GM18517 (cell line): Measurements from ENCODE around the gene PSD4.

ENCODE experiments used
- ATAC-seq: cut with Tn5 transposase; IDR thresholded peaks from one replicate; pipeline ENCODE4 v1.9.1; 2021; ENCODE audit warnings: mild to moderate bottlenecking, moderate library complexity; ENCODE audit not compliant: unreplicated experiment

Gene PSD4

GRCh38 chr2:113173542-113174375, at the start of gene PSD4:
Gene PSD4, plus strand, starts transcription at chr2:113173971. Its CDS starts 8,486 bp downstream, at chr2:113182457.
- ATAC-seq: peak; percentile 82

GRCh38 chr2:113124181-113124961, 49.4 kb upstream of the PSD4 start:
- ATAC-seq: no peak

DNA sequence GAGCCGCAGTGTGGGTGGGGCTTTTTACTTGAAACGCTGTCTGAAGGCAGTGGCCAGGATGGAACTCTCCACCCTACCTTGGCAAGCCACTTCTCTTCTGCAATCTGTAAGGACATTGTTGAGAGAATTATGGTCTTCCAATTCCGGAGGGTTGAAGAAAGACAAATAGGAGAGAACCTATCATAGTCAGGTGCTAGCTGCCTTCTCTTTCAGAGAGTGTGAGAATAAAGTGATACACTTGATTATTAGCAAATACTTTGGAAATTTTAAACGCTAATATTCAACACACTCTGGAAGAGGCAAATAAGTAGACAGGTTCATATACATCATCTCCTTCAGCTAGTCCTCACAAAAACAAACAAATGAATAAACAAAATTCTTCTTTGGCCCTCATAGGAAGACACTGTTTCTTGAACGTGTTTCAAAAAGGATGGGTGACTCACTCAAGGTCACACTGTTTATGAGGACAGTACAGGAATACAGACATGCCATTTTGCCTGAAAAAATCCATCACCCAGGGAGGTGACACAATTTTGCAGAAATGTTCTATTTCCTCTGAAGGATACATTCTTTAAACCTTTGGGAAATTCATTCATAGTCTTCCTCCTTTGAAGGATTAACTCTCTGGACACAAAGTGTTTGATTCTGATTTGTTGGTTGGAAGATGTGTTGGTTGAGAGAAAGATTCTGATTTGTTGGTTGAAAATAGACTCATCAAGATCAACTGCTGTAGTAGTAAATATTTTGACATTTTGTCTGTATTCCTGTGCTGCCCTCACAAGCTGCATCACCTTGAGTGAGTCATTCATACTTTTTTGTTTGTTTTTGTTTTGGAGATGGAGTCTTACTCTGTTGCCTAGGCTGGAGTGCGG, 48.6 kb upstream of the PSD4 start:
- ATAC-seq: no peak

- ATAC-seq: no peak
These were observed 46.7 kb upstream of the PSD4 start, which contains the start of gene IL1RN for GRCh38 chr2:113126845-113127645. Gene IL1RN, plus strand, starts transcription at chr2:113127598. Its CDS starts 27 bp downstream, at chr2:113127625.

- ATAC-seq: no peak
These were observed 45.9 kb upstream of the PSD4 start for GRCh38 chr2:113127646-113128570.

- no peak for ATAC-seq
These were observed 44.2 kb upstream of the PSD4 start for GRCh38 chr2:113129519-113130078.

DNA sequence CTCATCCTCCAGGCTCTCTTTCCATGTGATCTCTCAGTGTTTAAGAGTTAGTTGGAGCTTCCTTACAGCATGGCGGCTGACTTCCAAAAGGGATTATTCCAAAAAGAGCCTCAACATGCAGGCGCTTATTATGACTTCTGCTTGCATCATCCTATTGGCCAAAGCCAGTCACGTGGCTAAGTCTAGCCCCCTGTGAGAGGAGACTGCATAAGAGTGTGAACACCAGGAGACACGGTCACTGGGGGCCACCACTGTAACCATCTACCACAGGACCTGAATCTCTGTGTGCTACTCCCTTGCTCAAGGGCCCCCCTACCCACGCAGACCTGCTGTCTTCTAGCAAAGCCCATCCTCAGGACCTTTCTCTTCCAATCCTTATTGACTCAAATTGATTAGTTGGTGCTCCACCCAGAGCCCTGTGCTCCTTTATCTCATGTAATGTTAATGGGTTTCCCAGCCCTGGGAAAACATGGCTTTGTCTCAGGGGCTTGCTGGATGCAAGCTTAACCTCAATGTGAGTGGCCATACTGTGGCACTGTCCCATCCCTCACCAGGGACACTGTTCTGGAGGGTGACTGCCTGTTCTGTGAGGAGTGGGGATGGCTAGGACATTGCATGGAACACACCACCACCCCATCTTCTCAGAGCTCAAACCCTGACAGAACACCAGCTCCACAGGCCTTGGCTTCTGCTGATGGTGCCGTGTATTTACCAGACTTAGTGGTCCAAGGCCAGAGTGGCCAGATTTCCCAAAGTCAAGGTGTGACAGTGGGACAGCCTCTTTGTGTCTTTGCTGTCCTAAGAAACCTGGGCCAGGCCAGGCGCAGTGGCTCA, 42.2 kb upstream of the PSD4 start:
- ATAC-seq: no peak

GRCh38 chr2:113132414-113133021, 41.3 kb upstream of the PSD4 start:
- ATAC-seq: no peak

GRCh38 chr2:113133704-113134598, 39.8 kb upstream of the PSD4 start:
- no peak for ATAC-seq

DNA sequence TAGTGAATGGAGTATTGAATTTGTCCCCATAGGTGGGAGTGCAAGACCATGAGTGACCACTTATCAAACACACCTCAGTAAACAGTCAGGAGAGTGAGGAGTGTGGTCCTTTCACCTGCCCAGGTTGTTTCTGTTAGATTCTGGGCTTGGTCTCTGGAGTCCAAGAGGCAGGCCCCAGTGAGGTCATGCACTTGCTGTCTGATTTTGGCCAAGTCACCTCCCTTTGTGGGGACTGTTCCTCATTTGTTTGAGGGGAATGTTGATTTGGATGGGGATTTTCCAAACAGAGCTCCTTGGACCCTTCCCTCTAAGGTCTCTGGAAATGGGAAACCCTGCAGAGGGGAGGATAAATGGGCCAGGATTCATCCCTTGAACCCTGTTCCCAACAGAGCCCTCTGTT, 39.1 kb upstream of the PSD4 start:
- ATAC-seq: no peak

GRCh38 chr2:113135317-113135716, 38.5 kb upstream of the PSD4 start:
- ATAC-seq: no peak

- ATAC-seq: no peak
These were observed 36.7 kb upstream of the PSD4 start for GRCh38 chr2:113136828-113137775.

- ATAC-seq: no peak
These were observed 35.9 kb upstream of the PSD4 start for GRCh38 chr2:113137827-113138226.

DNA sequence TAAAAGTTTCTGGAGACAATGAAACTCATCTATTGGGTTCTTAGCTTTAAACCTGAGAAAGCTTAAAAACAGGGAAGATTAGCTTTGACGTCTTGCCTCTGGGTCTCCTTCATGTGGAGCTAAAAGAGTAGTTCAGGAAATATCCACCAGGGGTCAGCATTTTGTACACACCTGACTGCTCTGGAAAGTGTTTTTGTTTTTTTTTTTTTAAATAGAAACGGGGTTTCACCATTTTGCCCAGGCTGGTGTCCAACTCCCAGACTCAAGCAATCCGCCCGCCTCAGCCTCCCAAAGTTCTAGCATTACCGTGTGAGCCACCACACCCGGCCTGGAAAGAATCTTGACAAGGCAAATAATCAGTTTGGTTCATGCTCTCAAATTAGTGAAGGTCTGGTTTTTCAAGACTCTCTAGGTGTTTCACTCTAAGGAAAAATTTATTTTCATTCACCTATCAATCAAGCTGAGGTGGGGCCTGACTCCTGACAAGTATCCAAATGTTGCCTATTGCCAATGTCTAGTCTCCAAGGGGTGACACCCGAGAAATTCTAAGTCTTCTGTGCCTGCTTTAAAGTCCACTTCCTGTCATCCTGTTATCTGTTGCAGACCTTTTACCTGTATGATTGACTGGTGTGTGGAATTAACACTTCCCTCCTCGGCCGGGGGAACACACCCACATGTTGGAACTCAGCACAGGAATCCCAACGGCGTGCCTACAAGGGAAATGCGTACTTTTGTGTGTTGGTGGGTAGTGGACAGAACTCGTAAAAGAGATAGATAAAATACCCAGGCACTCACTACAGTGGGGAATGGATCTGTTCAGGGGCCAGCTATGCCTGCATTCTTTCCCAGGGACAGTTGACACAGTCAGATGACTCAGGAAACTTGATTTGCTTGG, 35.1 kb upstream of the PSD4 start:
- peak; percentile 83 for ATAC-seq
